HL-60/S4 (cell line): Measurements from ENCODE around the gene FYN.
"Not testable (repeated sequence)": the region's sequence is repeated elsewhere in the genome, so short reads cannot be mapped to it uniquely, and the experiment has no call there.

Source experiments
- in situ Hi-C: fragments of 300-500 bp; cut with MboI; formaldehyde crosslinking; loops from 2 replicates; pipeline ENCODE4 v1.14.3; 2022; ENCODE audit warnings: low sequenced_read_pairs

The FYN gene

GRCh38 chr6:111835398-111835797, 37.9 kb downstream of the FYN start:
- in situ Hi-C loops, result not testable (repeated sequence)

- in situ Hi-C loops, result no loop called here
These were observed 38.9 kb downstream of the FYN start for GRCh38 chr6:111834356-111834755.

GRCh38 chr6:111832833-111833418, 40.3 kb downstream of the FYN start:
- in situ Hi-C loops, result no loop called here

GRCh38 chr6:111831408-111831807, 41.8 kb downstream of the FYN start:
- in situ Hi-C loops, result no loop called here

GRCh38 chr6:111829998-111830397, 43.3 kb downstream of the FYN start:
- in situ Hi-C loops, result no loop called here

- in situ Hi-C loops, result no loop called here
These were observed 43.7 kb downstream of the FYN start for GRCh38 chr6:111829581-111829980.

- in situ Hi-C loops, result no loop called here
These were observed 44.4 kb downstream of the FYN start for GRCh38 chr6:111828809-111829208.

GRCh38 chr6:111825439-111826086, 47.7 kb downstream of the FYN start:
- in situ Hi-C loops, result no loop called here

- in situ Hi-C loops, result no loop called here
These were observed 48.5 kb downstream of the FYN start for GRCh38 chr6:111824608-111825337.

GRCh38 chr6:111823831-111824607, 49.2 kb downstream of the FYN start:
- in situ Hi-C loops, result no loop called here

- in situ Hi-C loops, result no loop called here
These were observed 50.2 kb downstream of the FYN start for GRCh38 chr6:111823012-111823411.

- in situ Hi-C loops, result no loop called here
These were observed 53.8 kb downstream of the FYN start for GRCh38 chr6:111819458-111819857.

- in situ Hi-C loops, result no loop called here
These were observed 54.6 kb downstream of the FYN start for GRCh38 chr6:111818539-111819226.

- in situ Hi-C loops, result no loop called here
These were observed 55.7 kb downstream of the FYN start for GRCh38 chr6:111817451-111818120.

GRCh38 chr6:111813677-111814310, 59.5 kb downstream of the FYN start:
- in situ Hi-C loops, result no loop called here

GRCh38 chr6:111813237-111813636, 60.0 kb downstream of the FYN start:
- in situ Hi-C loops, result no loop called here

GRCh38 chr6:111812060-111813038, 60.9 kb downstream of the FYN start:
- in situ Hi-C loops, result no loop called here

GRCh38 chr6:111810294-111811131, 62.7 kb downstream of the FYN start:
- in situ Hi-C loops, result no loop called here
